Fibroblast of pulmonary artery (primary cell): ENCODE measurements around the gene EEPD1.

ENCODE experiments used
- DNase-seq: peaks from one replicate; pipeline ENCODE4 v3.0.0-alpha.2; 2010; ENCODE audit warnings: low read depth
- H3K4me3 ChIP-seq: replicated peaks from 2 replicates; pipeline ENCODE4 v1.5.1; 2011; ENCODE audit warnings: low read depth, mild to moderate bottlenecking, control low read depth, low read length, moderate library complexity
- TF ChIP-seq, protein P1 (sequence below): IDR thresholded peaks from 2 replicates; pipeline ENCODE4 v1.5.1; 2011; ENCODE audit warnings: mild to moderate bottlenecking, control low read depth, low read length, inconsistent platforms; ENCODE audit errors: missing control alignments

EEPD1 gene

GRCh38 chr7:36283711-36284130 lies 130.7 kb downstream of the EEPD1 start:
- H3K4me3 ChIP-seq, result no peak overlapping the region
- DNase-seq, result no peak
- TF ChIP-seq, protein P1, sequence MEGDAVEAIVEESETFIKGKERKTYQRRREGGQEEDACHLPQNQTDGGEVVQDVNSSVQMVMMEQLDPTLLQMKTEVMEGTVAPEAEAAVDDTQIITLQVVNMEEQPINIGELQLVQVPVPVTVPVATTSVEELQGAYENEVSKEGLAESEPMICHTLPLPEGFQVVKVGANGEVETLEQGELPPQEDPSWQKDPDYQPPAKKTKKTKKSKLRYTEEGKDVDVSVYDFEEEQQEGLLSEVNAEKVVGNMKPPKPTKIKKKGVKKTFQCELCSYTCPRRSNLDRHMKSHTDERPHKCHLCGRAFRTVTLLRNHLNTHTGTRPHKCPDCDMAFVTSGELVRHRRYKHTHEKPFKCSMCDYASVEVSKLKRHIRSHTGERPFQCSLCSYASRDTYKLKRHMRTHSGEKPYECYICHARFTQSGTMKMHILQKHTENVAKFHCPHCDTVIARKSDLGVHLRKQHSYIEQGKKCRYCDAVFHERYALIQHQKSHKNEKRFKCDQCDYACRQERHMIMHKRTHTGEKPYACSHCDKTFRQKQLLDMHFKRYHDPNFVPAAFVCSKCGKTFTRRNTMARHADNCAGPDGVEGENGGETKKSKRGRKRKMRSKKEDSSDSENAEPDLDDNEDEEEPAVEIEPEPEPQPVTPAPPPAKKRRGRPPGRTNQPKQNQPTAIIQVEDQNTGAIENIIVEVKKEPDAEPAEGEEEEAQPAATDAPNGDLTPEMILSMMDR, result no peak

DNA sequence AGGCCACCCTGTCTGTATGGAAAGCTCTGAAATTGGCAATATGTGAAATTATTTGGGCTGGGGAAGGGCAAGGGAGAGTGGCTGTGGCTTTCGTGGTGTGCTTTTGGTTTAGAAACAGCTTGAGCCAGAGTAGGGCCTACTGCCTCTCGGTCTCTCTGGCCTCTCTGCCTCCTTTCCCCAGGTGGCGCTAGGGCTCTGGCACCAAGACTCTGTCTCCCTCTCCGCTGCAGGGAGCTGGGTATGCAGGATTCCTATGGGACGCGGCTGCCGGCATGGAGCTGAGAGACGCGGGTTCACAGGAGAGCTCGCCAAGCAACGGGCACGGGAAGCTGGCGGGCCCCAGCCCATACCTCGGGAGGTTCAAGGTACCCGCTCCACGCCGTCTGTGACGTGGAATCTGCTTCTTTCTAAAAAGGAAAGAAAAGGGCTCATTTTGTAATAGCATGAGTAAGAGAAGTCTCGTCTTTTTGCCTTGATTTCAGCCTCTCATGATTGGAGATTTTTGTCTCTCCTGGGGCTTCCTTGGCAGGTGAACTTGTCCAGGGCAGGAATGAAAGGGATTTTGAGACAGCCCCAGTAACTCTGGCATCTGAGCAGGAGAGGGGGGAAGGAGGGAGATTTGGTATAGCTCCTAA lies 131.5 kb downstream of the EEPD1 start:
- no peak overlapping the region for H3K4me3 ChIP-seq
- no peak for DNase-seq
- TF ChIP-seq, protein P1, result no peak

GRCh38 chr7:36285276-36285675 lies 132.2 kb downstream of the EEPD1 start:
- no peak for DNase-seq
- TF ChIP-seq, protein P1, result no peak
- no peak overlapping the region for H3K4me3 ChIP-seq

DNA sequence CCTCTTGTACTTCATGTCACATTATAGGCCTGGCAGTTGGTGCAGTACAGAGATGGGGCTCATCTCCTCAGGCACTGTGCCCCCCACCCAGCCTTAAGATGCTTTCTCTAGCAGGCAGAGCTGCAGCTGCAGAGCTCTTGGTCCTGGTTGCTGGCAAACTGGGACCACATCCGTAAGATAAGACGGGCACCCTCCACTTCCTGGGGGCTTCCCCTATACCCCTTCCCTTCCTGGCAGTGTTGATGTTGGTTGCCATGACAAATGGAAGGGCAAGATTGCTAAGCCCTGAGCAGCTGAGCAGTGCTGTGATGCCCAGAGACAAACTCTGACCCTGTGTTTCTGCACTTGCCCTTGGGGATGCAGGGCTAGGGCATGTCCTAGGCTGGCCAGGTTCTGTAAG lies 133.2 kb downstream of the EEPD1 start:
- DNase-seq, result no peak
- no peak overlapping the region for H3K4me3 ChIP-seq
- TF ChIP-seq, protein P1, result no peak

- no peak overlapping the region for H3K4me3 ChIP-seq
- no peak for DNase-seq
These were observed 133.6 kb downstream of the EEPD1 start for GRCh38 chr7:36286688-36287087.

GRCh38 chr7:36287371-36288241 lies 134.6 kb downstream of the EEPD1 start:
- H3K4me3 ChIP-seq, result no peak overlapping the region
- DNase-seq, result no peak
- TF ChIP-seq, protein P1, result no peak

More at GRCh38 chr7:36286688-36287087, 133.6 kb downstream of the EEPD1 start:
- TF ChIP-seq, protein P1, result no peak
